ENCODE measurements around the gene ADIG. TPM values are rescaled to one million over a fixed set of nuclear protein-coding genes. Genes with fewer than 3 reads are reported as not detected.

The ADIG gene
- total RNA-seq, 1 donor from 2014 or later, result not detected

DNA sequence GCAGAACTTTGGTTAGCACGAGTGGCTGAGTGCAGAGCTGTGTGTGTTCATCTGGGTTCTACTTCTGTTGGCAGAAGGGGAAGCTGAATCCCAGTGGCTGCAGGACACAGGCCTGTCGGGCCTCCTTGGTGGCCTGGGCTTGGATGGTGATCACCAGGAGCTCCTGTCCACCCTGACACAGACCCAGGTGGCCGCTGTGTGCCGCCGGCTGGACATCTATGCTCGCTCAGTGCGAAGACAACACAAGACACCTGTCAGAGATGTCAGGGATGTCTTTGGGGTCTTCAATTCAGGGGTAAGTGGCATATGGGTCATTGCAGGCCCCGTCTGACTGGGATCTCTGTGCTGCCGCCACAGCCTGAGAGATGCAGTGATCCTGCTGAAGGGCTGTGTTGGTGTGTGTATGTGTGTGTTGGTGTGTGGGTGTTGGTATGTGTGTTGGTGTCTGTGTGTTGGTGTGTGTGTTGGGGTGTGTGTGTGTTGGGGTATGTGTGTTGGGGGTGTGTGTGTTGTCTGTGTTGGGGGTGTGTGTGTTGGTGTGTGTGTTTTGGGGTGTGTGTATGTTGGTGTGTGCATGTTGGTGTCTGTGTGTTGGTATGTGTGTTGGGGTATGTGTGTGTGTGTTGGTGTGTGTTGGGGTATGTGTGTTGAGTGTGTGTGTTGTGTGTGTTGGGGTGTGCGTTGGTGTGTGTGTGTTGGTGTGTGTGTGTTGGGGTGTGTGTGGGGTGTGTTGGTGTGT is 46.1 kb downstream of the ADIG start:
- intact Hi-C loops (cut with DNase I), result no loop called here
- DNase-seq (ENCODE audit: low spot score), result no peak

DNA sequence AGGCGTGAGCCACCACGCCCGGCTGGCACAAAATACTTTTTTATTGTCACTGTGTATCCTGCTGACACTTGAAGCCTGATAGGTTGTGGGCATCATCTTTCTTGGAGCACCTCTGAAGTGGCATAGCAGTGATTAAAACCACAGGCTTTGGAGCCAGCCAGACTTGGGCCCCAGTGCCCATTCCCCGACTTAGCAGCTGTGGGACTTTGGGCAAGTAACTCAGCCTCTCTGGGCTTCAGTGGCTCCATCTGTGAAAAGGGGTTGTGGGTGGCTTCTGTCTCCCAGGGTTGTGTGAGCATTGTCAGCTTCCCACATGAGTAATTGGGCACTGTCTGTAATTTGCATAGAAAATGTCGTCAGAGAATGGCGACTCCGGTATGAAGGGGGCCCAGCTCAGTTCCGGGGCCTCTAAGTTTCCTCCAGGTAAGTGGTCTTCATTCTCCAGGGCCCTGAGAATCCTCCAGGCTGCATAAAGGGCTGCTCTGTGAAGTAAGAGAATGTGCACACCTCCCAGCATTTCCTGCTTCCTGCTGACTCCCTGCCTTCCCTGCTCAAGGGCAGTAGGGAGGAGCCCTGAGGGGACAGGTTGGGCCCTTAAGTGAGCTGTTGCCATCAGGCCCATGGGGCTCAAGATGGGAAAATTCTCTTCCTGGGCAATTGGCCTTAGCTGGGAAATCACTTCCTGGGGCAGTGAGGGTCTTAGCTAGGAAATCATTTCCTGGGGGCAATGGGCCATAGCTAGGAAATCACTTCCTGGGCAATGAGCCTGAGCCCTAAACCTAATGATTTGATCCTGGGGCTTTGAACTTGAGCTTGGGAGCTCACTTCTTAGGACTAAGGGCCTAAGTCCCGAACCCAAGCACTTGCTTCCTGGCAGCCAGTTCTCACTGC is 47.8 kb downstream of the ADIG start:
- intact Hi-C loops (cut with DNase I), result no loop called here
- no peak for DNase-seq (ENCODE audit: low spot score)

DNA sequence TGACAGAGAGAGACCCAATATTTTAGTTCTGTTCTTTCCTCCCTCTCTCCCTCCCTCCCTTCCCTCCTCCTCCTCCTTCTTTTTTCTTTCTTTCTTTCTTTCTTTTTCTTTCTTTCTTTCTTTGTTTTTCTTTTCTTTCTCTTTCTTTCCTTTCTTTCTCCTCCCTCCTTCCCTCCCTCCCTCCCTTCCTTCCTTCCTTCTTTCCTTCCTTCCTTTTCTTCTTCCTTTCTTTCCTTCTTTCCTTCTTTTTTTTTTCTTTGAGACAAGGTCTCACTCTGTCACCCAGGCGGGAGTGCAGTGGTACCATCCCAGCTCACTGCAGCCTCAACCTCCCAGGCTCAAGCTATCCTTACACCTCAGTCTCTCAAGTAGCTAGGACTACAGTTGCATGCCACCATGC is 49.0 kb downstream of the ADIG start:
- intact Hi-C loops (cut with DNase I), result no loop called here
- no peak for DNase-seq (ENCODE audit: low spot score)

DNA sequence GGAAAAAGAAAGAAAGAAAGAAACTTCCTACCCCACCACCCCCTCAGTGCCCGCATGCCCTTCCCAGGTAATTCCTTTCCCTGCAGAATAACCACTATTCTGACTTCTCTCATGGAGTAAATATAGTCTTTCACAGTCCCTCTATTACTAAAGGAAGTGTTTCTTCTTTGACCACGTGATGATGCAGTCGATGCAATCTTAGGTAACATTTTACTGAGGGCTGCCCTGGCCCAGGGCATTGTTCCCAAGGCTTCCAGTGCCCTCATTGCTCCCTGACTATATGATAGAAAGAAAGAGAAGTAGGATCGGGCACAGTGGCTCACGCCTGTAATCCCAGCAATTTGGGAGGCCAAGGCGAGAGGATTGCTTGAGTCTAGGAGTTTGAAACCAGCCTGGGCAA is 49.7 kb downstream of the ADIG start:
- intact Hi-C loops (cut with DNase I), result no loop called here
- no peak for DNase-seq (ENCODE audit: low spot score)

DNA sequence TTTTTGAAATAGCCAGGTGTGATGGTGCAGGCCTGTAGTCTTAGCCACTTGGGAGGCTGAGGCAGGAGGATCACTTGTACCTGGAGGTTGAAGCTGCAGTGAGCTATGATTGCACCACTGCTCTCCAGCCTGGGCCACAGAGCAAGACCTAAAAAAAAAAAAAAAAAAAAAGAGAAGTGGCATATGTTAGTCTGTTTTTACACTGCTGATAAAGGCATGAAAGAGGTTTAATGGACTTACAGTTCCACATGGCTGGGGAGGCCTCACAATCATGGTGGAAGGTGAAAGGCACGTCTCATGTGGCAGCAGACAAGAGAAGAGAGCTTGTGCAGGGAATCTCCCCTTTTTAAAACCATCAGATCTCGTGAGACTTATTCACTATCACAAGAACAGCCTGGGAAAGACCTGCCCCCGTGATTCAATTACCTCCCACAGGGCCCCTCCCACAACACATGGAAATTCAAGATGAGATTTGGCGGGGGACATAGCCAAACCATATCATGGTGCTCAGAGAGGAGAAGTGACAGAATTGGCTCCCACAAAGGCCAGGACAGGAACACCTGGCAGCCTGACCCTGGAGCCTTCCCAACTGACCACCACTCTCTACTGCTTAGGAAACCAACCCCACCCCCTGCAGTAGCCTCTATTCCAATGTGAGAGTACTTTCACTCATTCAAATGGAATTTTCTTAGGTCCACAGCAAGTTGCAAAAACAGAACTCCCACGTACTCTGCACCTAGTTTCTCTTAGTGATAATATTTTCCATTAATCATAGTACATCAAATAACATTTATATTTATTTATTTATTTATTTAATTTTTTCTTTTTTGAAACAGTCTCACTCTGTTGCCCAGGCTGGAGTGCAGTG is 50.4 kb downstream of the ADIG start:
- intact Hi-C loops (cut with DNase I), result no loop called here
- no peak for DNase-seq (ENCODE audit: low spot score)

DNA sequence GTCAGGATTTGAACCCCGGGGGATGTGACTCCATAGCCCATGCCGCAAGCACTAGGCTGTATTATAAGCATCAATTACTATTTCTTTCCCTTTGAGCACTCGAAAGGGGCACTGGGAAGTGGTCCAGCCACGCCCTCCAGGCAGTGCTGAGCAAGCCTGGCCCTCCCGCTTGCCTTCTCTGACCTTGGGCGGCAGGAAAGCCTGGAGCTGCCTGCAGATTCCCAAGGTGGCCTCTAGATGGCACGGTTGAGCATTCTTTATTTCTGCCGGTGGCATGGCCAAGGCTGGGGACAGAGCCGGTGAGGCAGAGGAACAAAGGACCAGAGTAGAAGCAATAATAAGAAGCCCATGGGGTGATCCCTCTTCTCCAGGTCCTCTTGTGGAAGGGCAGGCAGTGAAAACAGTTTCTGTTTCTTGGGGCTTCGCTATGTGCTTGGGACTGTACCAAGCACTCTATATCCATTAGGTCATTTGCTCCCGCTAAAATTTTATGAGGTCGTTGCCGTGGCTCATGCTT is 52.6 kb downstream of the ADIG start:
- intact Hi-C loops (cut with DNase I), result no loop called here

DNA sequence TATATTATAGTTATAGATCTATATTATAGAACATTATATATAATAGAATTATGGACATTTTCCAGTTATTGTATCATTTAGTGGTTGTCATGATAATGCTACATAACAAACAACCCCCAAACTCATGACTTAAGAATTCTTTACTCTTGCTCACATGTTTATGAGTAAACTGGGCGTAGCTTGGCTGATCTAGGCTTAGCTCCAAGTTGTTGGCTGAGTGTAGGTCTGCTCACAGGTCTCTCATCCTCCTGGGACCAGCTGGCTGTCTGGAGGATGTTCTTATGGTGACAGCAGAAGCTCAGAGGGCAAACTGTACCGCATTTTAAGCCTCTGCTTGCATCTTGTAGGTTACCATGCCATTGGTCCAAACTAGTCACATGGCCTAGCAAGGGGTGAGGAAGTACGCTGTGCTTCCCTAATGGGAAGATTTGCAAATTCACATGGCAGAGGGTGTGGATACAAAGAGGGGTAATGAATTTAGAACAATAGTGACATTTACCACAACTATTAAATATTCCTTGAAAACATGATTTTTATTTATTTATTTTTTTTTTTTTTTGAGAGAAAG is 54.8 kb downstream of the ADIG start:
- no peak for DNase-seq (ENCODE audit: low spot score)
- intact Hi-C loops (cut with DNase I), result no loop called here

More for the DNA sequence above, 52.6 kb downstream of the ADIG start:
- DNase-seq (ENCODE audit: low spot score), result no peak

Other genes with a start within 250 kb of the ADIG start
- 0.11 TPM for gene LBP, start 234.7 kb upstream of the ADIG start, total RNA-seq
- gene SNHG17, start 145.9 kb upstream of the ADIG start, total RNA-seq, result 10.6 TPM
- gene RALGAPB, start 108.4 kb upstream of the ADIG start, total RNA-seq, result 27.6 TPM
- not detected for gene ARHGAP40, start 20.6 kb downstream of the ADIG start, total RNA-seq
- gene SLC32A1, start 143.3 kb downstream of the ADIG start, total RNA-seq, result not detected
- gene ACTR5, start 167.3 kb downstream of the ADIG start, total RNA-seq, result 3.0 TPM
- 1.7 TPM for gene PPP1R16B, start 224.5 kb downstream of the ADIG start, total RNA-seq

All from cardiac septum (tissue), 1 donor.